Pons (tissue), 1 donor: ENCODE results near the gene CHST12.
"Not testable (repeated sequence)": the region's sequence is repeated elsewhere in the genome, so short reads cannot be mapped to it uniquely, and the experiment has no call there.

Source experiments
- DNase-seq: peaks from one replicate; pipeline ENCODE4 v3.0.0-alpha.2; 2016; ENCODE audit warnings: low spot score

The CHST12 gene

GRCh38 chr7:2435146-2435545 is 31.7 kb downstream of the CHST12 start:
- no peak for DNase-seq

GRCh38 chr7:2436341-2437104 is 33.1 kb downstream of the CHST12 start:
- peak; percentile 85 for DNase-seq

DNA sequence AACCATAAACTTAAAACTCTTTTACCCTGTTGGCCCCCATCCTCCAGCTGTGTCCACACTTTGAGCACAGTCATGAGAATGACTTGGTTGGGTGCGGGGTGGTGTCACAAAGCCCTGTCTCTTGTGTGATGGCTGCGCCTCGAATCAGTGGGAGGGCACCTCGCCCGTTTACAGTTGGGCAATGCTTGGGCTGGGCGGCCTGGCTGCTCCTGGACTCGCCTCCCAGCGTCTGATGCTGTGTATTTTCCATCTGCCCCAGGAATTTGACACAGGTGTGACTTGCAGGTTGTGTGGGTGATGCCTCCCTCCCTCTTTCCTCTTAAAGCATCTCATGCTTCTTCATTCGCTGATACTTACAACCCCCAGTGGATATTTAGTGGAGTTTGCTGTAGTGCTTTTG is 33.7 kb downstream of the CHST12 start:
- peak; percentile 37 for DNase-seq

DNA sequence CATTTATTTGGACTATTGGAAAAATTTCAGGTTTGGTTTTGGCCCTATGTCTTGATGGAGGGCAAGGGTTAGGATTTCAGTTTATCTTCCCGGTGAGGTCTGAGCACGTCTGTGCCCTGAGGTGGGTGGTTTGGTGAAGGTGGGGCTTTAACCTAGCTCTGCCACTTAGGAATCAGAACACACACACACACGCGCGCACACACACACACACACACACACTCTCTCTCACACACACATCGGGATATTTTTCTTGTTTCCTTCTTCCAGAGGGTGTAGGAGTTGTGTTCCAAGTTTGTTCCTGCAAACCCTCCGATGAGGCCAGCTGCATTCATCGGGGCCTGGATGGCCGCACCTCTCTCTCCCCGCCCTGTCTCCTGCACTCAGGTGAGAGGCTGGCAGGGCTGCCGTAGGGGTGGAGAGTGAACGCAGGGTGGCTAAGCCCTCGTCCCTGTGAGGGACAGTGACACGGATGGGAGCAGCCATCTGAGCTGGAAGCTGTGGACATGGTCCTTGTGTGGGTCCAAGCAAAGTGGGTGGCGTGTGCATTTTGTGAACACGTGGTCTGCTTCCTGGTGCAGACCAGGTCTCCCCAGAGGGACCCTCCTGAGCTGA is 34.2 kb downstream of the CHST12 start:
- no peak for DNase-seq

DNA sequence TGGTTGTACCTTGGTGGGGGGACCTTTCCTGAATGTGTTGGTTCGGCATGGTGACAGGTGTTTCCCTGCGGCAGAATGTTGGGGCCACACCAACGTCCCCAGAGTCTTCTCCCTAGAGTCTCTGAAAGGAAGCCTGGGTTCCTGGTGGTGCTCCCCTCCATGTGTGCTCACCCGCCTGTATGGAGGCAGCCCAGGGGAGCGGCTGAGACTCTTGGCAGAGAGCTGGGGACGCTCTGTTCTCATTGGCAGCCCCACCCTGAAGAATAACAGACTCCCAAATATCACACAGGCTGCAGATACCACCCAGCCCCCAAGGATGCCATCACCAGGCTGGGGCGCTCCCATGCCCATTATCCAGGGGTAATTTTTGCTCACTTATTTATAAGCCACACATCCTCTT is 34.8 kb downstream of the CHST12 start:
- DNase-seq = no peak

DNA sequence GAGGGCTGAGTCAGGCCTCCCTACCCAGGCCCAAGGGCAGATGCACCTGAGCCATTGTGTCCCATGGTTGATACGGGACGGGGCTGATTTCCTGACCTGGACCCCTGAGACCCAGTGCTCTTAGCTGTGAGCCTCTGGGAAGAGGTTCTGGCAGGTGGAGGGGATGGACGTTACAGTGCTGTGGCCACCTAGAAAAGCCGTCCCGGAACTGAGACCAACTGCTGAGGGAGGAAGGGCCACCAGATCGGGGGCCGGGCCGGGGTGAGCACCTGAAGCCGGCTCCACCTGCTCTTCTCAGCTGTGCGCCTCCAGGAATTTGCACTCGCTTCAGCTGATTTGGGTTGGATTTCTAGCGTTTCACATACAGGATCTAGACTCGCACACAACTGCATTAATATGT is 35.4 kb downstream of the CHST12 start:
- no peak for DNase-seq

DNA sequence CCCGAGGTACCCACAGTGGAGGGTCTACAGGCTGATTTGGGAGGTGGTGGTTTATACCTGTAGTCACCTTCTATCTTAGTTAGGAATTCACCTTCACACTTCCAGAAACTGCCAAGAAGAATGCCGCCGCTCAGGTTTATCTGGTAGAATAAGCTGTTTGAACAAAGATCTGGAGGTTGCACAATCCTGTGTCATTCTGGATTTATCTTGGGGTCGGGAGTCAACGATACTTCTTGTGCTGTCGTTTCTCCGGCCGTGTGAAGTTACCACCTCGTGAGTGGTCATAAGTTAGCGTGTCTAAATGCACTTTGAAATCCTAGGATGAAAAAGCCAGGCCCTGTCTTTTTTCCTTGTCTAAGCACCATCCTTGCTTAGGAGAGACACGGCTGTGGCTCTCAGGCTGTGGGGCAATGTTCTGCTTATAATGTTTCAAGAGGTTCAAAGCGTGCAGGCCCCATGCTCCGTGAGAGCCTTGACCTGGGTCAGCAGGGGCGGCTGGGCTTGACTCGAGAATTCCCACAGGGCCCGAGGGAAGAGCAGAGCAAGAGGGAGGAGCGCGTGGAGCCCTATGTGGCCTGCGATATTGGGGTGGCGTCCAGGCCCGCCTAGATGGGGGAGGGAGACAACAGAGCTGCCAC is 37.3 kb downstream of the CHST12 start:
- no peak for DNase-seq

- DNase-seq = no peak
Measured at GRCh38 chr7:2441430-2442058, 38.1 kb downstream of the CHST12 start.

- DNase-seq = no peak
Measured at GRCh38 chr7:2443491-2443890, 40.1 kb downstream of the CHST12 start.

DNA sequence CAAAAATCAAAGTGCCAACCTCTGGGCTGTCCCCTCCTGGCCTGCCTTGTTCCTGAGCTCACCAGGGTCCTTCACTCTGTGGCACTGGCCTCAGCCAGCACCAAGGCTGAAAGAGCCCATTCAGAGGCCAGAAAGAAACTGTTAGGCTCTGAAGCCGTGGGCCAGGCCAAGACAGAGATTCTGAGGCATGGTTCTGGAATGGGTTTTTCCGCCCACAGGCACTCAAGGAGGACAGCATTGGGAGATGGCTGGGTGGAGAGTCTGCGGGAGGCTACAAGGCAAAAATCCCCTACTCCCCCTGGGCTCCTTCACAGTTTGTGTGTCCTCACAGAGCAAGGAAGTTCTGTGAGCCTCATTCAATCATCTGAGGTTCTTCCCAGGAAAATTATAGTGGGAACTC is 41.1 kb downstream of the CHST12 start:
- peak; percentile 84 for DNase-seq

DNA sequence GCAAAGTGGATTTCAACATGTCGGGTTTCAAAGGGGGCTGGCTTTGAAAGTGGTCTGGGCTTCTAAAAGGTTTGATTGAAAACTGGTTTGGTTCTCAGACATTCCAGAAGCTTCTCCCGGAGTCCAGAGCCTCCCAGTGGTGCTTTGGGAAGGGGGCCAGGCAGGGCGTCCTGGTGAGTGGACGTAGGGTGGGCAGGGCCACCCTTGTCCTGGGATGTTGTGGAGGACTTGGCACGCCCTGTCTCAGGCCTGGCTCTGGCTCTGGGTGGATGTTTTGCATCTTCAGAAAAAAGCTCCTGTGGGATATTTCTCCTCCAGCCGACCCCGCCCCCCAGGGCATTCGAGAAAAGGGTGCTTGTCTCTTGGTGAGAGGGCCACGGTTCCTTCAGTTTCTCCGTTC is 41.6 kb downstream of the CHST12 start:
- DNase-seq = peak; percentile 35

- DNase-seq = peak; percentile 19
Measured at GRCh38 chr7:2445898-2446555, 42.6 kb downstream of the CHST12 start.

GRCh38 chr7:2446676-2447075 is 43.3 kb downstream of the CHST12 start:
- DNase-seq = no peak

- no peak for DNase-seq
Measured at GRCh38 chr7:2450198-2451107, 47.0 kb downstream of the CHST12 start.

DNA sequence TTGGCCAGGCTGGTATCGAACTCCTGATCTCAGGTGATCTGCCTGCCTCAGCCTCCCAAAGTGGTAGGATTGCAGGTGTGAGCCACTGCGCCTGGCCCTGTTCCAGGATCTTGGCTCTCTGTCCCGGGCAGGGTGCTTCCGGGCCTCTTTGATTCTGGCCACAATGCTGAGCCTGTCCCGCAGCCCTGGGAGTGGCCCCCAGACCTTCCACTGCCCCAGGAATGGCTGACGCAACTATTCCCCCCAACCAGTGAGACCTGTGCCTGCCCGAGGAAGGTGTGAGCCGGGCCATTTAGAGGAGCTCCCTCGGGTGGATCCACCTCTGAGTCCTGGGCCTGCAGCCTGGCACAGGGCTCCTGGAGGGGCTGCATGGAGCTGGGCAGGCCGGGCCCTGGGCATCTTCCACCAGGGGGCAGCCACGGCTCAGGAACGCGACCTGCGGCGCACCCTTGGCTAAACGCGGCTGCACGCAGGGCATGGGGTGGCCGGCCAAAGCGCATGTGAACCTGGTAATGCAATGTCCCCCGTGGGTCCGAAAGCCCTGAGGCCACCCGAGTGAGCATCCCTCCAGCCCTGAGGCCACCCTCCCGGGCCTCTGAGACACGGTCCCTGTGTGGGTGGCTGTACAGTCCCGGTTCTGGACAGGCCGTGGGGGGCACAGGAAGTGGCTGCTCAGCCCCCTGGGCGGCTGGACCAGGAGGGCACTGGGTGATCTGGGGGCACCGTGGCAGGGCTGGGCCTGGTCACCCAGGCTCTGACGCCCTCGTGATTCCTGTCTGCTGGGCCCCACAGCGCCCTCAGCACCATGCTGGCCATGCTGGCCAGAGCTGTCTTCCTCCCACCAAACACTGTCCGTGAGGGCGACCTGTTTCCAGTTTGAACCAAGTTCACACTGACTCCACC is 48.0 kb downstream of the CHST12 start:
- DNase-seq = peak; percentile 56

DNA sequence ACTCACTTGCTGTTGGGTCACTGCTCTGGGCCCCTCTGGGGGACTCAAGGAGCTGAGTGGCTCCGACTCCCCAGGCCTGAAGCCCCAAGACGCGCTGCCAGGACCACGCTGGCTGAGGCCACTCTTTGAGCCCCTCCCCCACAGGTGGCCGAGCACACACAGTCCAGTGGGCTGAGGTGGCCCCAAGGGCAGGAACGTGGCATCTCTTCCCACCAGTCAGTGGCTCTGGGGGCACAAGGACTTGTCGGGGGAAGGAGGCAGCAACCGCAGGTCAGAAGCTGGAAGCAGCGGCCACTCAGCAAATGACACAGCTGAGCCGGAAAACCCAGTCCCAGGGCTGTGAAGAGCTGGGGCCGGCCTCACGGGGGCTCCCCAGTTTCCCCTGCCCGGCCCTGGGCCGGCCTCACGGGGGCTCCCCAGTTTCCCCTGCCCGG is 48.7 kb downstream of the CHST12 start:
- no peak for DNase-seq

DNA sequence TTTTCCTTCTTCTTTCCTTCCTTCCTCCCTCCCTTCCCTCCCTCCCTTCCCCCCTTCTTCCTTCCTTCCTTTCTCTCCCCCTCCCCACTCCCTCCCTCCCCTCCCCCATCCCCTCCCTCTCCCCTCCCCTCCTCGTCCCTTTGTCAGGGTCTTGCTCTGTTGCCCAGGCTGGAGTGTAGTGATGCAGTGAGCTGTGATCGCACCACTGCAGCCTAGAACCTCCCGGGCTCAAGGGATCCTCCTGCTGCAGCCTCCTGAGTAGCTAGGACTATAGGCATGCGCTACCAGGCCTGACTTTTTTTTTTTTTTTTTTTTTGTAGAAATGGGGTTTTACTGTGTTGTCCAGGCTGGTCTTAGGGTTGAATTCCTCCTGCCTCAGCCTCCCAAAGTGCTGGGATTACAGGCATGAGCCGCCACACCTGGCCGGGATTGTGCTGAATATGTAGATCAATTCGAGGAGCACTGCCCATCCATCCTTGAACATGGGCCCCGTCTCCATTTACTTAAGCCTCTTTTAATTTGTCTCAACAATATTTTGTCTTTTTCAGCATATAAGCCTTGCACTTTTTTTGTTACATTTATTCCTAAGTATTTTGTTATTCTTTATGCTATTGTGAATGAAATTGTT is 49.3 kb downstream of the CHST12 start:
- DNase-seq = no peak

DNA sequence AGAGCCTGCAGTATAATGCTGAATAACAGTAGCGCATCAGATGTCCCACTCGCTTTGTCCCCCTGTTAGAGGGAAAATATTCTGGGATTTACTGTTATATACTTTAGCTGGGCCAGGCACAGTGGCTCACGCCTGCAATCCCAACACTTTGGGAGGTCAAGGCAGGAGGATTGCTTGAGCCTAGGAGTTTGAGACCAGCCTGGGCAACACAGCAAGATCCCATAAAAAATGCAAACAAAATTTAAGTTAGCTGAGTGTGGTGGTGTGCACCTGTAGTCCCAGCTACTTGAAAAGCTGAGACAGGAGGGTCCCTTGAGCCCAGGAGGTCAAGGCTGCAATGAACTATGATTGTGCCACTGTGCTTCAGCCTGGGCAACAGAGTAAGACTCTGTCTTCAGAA is 50.4 kb downstream of the CHST12 start:
- not testable (repeated sequence) for DNase-seq

GRCh38 chr7:2459674-2460073 is 56.3 kb downstream of the CHST12 start:
- DNase-seq = no peak

- peak; percentile 58 for DNase-seq
Measured at GRCh38 chr7:2460188-2460587, 56.8 kb downstream of the CHST12 start.
